K562 (cell line): Measurements from ENCODE around the gene CDAN1.

Experiments
- GATA2 ChIP-seq: sonication (generic); formaldehyde crosslinking; IDR thresholded peaks from 2 replicates; pipeline ENCODE4 v1.4.0; 2020; ENCODE audit warnings: mild to moderate bottlenecking, missing genetic modification reagents
- NFE2L1 ChIP-seq: fragments of 450-650 bp; IDR thresholded peaks from 2 replicates; pipeline ENCODE4 v1.6.1; 2016; ENCODE audit warnings: missing genetic modification characterization, low read depth, mild to moderate bottlenecking, missing compliant biosample characterization, moderate library complexity, borderline replicate concordance
- TF ChIP-seq, protein P1 (sequence below): sonication (generic); formaldehyde crosslinking; IDR thresholded peaks from 2 replicates; pipeline ENCODE4 v1.4.0; 2020; ENCODE audit warnings: mild to moderate bottlenecking, missing genetic modification reagents

DNA sequence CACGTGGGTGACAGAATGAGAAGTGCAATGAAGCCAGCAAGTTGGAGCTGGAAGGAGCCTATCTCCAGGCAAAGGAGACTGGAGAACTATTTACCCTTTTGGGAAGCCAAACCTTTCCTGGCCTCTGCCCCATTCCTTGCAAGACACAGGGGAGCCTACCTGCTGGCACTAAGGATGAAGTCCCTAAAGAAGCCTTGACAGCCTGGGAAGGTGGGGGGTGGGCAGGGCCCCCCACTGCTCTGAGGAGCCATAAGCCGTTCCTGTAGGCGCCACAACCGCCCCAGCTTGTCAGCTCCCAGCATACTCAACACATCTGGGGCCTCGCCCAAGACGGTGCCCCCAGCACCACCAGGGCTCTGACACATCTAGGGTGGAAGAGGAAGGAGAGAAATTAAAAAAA, 5.5 kb downstream of the CDAN1 start:
- TF ChIP-seq GATA2 (CRISPR knock-in tag) (no peak), NFE2L1 (tag) (no peak)
- TF ChIP-seq, protein P1, sequence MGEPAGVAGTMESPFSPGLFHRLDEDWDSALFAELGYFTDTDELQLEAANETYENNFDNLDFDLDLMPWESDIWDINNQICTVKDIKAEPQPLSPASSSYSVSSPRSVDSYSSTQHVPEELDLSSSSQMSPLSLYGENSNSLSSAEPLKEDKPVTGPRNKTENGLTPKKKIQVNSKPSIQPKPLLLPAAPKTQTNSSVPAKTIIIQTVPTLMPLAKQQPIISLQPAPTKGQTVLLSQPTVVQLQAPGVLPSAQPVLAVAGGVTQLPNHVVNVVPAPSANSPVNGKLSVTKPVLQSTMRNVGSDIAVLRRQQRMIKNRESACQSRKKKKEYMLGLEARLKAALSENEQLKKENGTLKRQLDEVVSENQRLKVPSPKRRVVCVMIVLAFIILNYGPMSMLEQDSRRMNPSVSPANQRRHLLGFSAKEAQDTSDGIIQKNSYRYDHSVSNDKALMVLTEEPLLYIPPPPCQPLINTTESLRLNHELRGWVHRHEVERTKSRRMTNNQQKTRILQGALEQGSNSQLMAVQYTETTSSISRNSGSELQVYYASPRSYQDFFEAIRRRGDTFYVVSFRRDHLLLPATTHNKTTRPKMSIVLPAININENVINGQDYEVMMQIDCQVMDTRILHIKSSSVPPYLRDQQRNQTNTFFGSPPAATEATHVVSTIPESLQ (CRISPR knock-in tag) = no peak
